ENCODE results near the gene CDKAL1.

DNA sequence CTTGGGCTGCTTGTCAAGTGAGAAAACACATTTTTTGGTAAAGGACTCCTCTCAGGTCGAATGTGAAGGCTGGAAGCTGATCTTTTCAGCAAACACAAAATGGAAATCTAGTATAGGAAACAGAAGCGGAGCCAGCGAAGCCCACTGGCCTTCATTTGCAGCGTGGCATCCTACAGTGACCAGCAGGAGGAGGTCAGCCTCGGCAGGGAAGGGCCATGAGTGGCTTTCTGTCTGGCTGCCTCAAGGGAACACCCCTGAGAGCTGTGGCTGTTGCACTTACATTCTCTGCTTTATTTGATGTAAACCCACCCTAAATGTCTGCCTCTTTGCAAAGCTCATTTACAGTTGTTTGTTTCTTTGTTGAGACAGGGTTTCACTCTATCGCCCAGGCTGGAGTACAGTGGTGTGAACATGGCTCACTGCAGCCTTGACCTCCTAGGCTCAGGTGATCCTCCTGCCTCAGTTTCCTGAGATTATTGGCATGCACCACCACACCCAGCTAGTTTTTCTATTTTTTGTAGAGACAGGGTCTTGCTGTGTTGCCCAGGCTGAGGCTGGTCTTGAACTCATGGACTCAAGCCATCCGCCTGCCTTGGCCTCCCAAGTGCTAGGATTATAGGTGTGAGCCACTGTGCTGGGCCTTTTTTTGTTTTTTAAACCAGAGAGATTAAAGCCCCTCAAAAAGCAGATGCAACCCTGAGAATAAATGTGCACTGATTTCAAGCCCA is 737.3 kb downstream of the CDKAL1 start:
- TF ChIP-seq, protein P1, sequence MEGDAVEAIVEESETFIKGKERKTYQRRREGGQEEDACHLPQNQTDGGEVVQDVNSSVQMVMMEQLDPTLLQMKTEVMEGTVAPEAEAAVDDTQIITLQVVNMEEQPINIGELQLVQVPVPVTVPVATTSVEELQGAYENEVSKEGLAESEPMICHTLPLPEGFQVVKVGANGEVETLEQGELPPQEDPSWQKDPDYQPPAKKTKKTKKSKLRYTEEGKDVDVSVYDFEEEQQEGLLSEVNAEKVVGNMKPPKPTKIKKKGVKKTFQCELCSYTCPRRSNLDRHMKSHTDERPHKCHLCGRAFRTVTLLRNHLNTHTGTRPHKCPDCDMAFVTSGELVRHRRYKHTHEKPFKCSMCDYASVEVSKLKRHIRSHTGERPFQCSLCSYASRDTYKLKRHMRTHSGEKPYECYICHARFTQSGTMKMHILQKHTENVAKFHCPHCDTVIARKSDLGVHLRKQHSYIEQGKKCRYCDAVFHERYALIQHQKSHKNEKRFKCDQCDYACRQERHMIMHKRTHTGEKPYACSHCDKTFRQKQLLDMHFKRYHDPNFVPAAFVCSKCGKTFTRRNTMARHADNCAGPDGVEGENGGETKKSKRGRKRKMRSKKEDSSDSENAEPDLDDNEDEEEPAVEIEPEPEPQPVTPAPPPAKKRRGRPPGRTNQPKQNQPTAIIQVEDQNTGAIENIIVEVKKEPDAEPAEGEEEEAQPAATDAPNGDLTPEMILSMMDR (conservative IDR thresholded peaks at IDR 0.05; ENCODE audit: low read length): no peak
- no peak for TF ChIP-seq EZH2phosphoT487 (IDR thresholded peaks at IDR 0.05; ENCODE audit: borderline replicate concordance)
